Astrocyte (in vitro differentiated cells and primary cell): Measurements from ENCODE around the gene CDKL2.

Source experiments
- EZH2 ChIP-seq: IDR thresholded peaks from 2 replicates; pipeline ENCODE4 v1.6.1; 2012; ENCODE audit warnings: mild to moderate bottlenecking, low read length, inconsistent platforms; ENCODE audit not compliant: insufficient read depth
- TF ChIP-seq, protein P1 (sequence below): IDR thresholded peaks from 2 replicates; pipeline ENCODE4 v1.5.1; 2011; ENCODE audit warnings: low read depth, mild to moderate bottlenecking, inconsistent platforms, low read length, moderate library complexity; ENCODE audit not compliant: insufficient read depth

- TF ChIP-seq, protein P1, sequence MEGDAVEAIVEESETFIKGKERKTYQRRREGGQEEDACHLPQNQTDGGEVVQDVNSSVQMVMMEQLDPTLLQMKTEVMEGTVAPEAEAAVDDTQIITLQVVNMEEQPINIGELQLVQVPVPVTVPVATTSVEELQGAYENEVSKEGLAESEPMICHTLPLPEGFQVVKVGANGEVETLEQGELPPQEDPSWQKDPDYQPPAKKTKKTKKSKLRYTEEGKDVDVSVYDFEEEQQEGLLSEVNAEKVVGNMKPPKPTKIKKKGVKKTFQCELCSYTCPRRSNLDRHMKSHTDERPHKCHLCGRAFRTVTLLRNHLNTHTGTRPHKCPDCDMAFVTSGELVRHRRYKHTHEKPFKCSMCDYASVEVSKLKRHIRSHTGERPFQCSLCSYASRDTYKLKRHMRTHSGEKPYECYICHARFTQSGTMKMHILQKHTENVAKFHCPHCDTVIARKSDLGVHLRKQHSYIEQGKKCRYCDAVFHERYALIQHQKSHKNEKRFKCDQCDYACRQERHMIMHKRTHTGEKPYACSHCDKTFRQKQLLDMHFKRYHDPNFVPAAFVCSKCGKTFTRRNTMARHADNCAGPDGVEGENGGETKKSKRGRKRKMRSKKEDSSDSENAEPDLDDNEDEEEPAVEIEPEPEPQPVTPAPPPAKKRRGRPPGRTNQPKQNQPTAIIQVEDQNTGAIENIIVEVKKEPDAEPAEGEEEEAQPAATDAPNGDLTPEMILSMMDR, result no peak
- no peak for TF ChIP-seq EZH2
Measured at GRCh38 chr4:75623026-75623425, 7.3 kb downstream of the CDKL2 start.
